ENCODE data around the gene NT5M. TPM values are rescaled to one million over a fixed set of nuclear protein-coding genes. Genes with fewer than 3 reads are reported as not detected.
A peak's percentile ranks its signal among the peaks of the same experiment; 100 is the strongest.

NT5M gene
- total RNA-seq, 1 donor, result 0.36 TPM

DNA sequence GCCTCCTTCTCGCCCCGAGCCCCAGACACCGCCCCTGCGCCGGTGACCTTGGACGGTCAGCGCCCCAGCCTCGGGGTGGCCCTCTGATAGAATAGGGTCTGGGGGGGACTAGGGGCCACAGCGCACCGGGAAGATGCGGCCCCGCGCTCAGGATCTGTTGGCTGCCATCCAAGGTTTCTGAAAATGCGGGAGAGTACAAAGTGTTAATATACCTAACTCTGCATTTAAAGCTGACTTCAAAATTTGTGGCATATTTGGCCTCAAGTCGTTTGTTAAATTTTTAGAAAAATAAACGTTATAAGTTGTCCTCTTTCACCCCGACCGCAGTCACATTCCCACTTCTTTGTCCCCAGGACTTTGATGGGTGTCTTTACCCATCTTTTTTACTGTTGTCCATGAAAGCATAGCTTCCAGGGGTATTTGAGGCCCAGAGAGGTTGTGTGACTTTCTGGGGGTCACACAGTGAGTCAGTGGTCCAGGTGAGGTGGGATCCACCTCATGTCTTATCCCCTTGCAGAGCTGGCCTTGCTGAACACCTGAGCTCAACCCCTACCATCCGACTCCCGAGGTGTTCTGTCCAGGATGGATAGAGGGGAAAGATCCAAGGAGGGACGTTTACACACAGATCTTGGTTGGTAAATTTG, 796 bp downstream of the NT5M start:
- Histone ChIP-seq H3K27me3 (ENCODE audit: insufficient read depth, low read length) (no peaks in the 10 kb centered on the region), H3K9me3 (ENCODE audit: low read depth, low read length) (no peaks in the 10 kb centered on the region), H3K79me2 (ENCODE audit: insufficient read depth, low read length) (no peaks in the 10 kb centered on the region), H3K27ac (ENCODE audit: low read depth, low read length) (no peak overlapping the region), H3K36me3 (ENCODE audit: insufficient read depth, low read length) (no peaks in the 10 kb centered on the region), H3K4me3 (ENCODE audit: insufficient read depth, low read length) (peak overlapping the region; percentile 77), H3K4me2 (ENCODE audit: insufficient read depth, low read length) (peak overlapping the region; percentile 78), H2AFZ (ENCODE audit: low read length) (peak overlapping the region; percentile 51), H4K20me1 (ENCODE audit: insufficient read depth, low read length) (no peaks in the 10 kb centered on the region), H3K4me1 (ENCODE audit: insufficient read depth, low read length) (peaks cover 9% of the 10 kb centered on the region)
- TF ChIP-seq, protein P1, sequence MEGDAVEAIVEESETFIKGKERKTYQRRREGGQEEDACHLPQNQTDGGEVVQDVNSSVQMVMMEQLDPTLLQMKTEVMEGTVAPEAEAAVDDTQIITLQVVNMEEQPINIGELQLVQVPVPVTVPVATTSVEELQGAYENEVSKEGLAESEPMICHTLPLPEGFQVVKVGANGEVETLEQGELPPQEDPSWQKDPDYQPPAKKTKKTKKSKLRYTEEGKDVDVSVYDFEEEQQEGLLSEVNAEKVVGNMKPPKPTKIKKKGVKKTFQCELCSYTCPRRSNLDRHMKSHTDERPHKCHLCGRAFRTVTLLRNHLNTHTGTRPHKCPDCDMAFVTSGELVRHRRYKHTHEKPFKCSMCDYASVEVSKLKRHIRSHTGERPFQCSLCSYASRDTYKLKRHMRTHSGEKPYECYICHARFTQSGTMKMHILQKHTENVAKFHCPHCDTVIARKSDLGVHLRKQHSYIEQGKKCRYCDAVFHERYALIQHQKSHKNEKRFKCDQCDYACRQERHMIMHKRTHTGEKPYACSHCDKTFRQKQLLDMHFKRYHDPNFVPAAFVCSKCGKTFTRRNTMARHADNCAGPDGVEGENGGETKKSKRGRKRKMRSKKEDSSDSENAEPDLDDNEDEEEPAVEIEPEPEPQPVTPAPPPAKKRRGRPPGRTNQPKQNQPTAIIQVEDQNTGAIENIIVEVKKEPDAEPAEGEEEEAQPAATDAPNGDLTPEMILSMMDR (IDR thresholded peaks at IDR 0.05; ENCODE audit: extremely low read depth, low read depth, low read length), result no peak
- no peak for DNase-seq (ENCODE audit: insufficient read length, low spot score, missing footprints)

DNA sequence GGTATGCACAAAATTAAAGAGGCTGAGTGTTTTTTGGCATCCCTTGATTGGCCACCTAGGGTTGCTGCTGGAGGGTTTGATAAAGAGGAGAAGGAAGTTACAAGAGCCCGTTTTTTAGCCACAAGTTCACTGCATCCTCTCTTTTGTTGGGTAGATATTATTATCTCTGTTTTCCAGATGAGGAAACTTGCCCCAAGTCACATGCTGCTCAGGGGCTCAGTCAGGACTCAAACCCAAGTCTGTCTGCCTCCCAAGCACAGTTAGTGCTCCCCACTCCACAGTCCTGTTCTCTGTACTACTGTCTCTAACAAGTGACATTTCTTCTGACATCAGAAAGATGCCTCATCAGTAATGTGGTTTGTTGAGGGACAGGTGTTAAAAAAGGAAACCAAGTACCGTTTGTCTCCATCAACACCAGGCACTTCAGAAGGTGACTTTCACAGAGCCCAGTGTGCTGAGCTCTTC, 1.4 kb downstream of the NT5M start:
- no peak overlapping the region for H3K4me2 ChIP-seq (ENCODE audit: insufficient read depth, low read length)

GRCh38 chr17:17305281-17305801, 2.2 kb downstream of the NT5M start:
- H3K4me3 ChIP-seq (ENCODE audit: insufficient read depth, low read length), result no peak overlapping the region
- peaks cover 7% of the 10 kb centered on the region for H3K4me1 ChIP-seq (ENCODE audit: insufficient read depth, low read length)
- no peaks in the 10 kb centered on the region for H3K9me3 ChIP-seq (ENCODE audit: low read depth, low read length)
- TF ChIP-seq, protein P1 (IDR thresholded peaks at IDR 0.05; ENCODE audit: extremely low read depth, low read depth, low read length), result no peak
- no peaks in the 10 kb centered on the region for H3K27me3 ChIP-seq (ENCODE audit: insufficient read depth, low read length)
- H3K79me2 ChIP-seq (ENCODE audit: insufficient read depth, low read length), result no peaks in the 10 kb centered on the region
- H3K36me3 ChIP-seq (ENCODE audit: insufficient read depth, low read length), result no peaks in the 10 kb centered on the region
- peak; percentile 87 for DNase-seq (ENCODE audit: insufficient read length, low spot score, missing footprints)
- H2AFZ ChIP-seq (ENCODE audit: low read length), result no peak overlapping the region
- H3K4me2 ChIP-seq (ENCODE audit: insufficient read depth, low read length), result no peak overlapping the region
- no peak overlapping the region for H3K27ac ChIP-seq (ENCODE audit: low read depth, low read length)
- H4K20me1 ChIP-seq (ENCODE audit: insufficient read depth, low read length), result no peaks in the 10 kb centered on the region

More for the DNA sequence above, 1.4 kb downstream of the NT5M start:
- H3K4me3 ChIP-seq (ENCODE audit: insufficient read depth, low read length), result no peak overlapping the region
- peak; percentile 32 for DNase-seq (ENCODE audit: insufficient read length, low spot score, missing footprints)
- H3K27me3 ChIP-seq (ENCODE audit: insufficient read depth, low read length), result no peaks in the 10 kb centered on the region
- H2AFZ ChIP-seq (ENCODE audit: low read length), result no peak overlapping the region
- H3K36me3 ChIP-seq (ENCODE audit: insufficient read depth, low read length), result no peaks in the 10 kb centered on the region
- no peaks in the 10 kb centered on the region for H4K20me1 ChIP-seq (ENCODE audit: insufficient read depth, low read length)
- no peaks in the 10 kb centered on the region for H3K9me3 ChIP-seq (ENCODE audit: low read depth, low read length)
- peaks cover 9% of the 10 kb centered on the region for H3K4me1 ChIP-seq (ENCODE audit: insufficient read depth, low read length)
- H3K27ac ChIP-seq (ENCODE audit: low read depth, low read length), result no peak overlapping the region
- H3K79me2 ChIP-seq (ENCODE audit: insufficient read depth, low read length), result no peaks in the 10 kb centered on the region
- TF ChIP-seq, protein P1 (IDR thresholded peaks at IDR 0.05; ENCODE audit: extremely low read depth, low read depth, low read length), result no peak

DNA sequence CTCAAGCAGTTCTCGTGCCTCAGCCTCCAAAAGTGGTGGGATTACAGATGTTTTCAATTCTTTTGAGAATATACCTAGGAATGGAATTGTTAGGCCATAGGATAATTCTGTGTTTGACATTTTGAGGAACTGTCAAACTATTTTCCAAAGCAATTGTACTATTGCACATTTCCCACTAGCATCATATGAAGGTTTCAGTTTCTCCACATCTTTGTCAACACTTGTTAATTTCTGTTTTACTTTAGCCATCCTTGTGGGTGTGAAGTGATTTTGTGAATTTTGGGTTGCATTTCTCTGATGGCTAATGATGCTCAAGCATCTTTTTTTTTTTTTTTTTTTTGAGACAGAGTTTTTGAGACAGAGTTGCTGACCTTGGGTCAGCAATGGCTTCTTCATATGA, 6.2 kb downstream of the NT5M start:
- H4K20me1 ChIP-seq (ENCODE audit: insufficient read depth, low read length), result no peaks in the 10 kb centered on the region
- no peak overlapping the region for H3K27ac ChIP-seq (ENCODE audit: low read depth, low read length)
- H3K9me3 ChIP-seq (ENCODE audit: low read depth, low read length), result no peaks in the 10 kb centered on the region
- H3K36me3 ChIP-seq (ENCODE audit: insufficient read depth, low read length), result no peaks in the 10 kb centered on the region
- no peak overlapping the region for H3K4me2 ChIP-seq (ENCODE audit: insufficient read depth, low read length)
- H3K79me2 ChIP-seq (ENCODE audit: insufficient read depth, low read length), result no peaks in the 10 kb centered on the region
- TF ChIP-seq, protein P1 (IDR thresholded peaks at IDR 0.05; ENCODE audit: extremely low read depth, low read depth, low read length), result no peak
- H3K4me3 ChIP-seq (ENCODE audit: insufficient read depth, low read length), result no peak overlapping the region
- DNase-seq (ENCODE audit: insufficient read length, low spot score, missing footprints), result no peak
- no peaks in the 10 kb centered on the region for H3K27me3 ChIP-seq (ENCODE audit: insufficient read depth, low read length)
- no peak overlapping the region for H2AFZ ChIP-seq (ENCODE audit: low read length)
- no peaks in the 10 kb centered on the region for H3K4me1 ChIP-seq (ENCODE audit: insufficient read depth, low read length)
